CD4-positive, CD25-positive, alpha-beta regulatory T cell (primary cell): ENCODE results near the gene PHTF1. TPM values are rescaled to one million over a fixed set of nuclear protein-coding genes. Genes with fewer than 3 reads are reported as not detected.

Source experiments
- ATAC-seq, 2 donors: fragments of 150-1000 bp; cut with Tn5 transposase; one replicate each; pipeline ENCODE4 v1.10.0; 2021; ENCODE audit warnings: low read depth in 2 of 2, moderate number of reproducible peaks in 2 of 2, moderate library complexity in 1 of 2
- DNase-seq, 3 donors: peaks; one replicate each; pipeline versions ENCODE4 v3.0.0 to v3.0.0-alpha.2; 2012 to 2022; ENCODE audit warnings: mixed read lengths in 1 of 3
- H3K27ac ChIP-seq: one replicate; pipeline ENCODE4 v1.7.0; 2013; ENCODE audit warnings: mild to moderate bottlenecking, low read length; ENCODE audit not compliant: insufficient read depth, poor library complexity, severe bottlenecking
- H3K27me3 ChIP-seq: one replicate; pipeline ENCODE4 v1.7.0; 2013; ENCODE audit warnings: low read length; ENCODE audit not compliant: control insufficient read depth, insufficient read depth
- H3K36me3 ChIP-seq: one replicate; pipeline ENCODE4 v1.7.0; 2013; ENCODE audit warnings: mild to moderate bottlenecking, low read length, moderate library complexity; ENCODE audit not compliant: control insufficient read depth, insufficient read depth
- H3K4me1 ChIP-seq: 2 replicates; pipeline ENCODE4 v1.7.0; 2013; ENCODE audit warnings: mild to moderate bottlenecking, low read length; ENCODE audit not compliant: insufficient read depth, control insufficient read depth, poor library complexity, severe bottlenecking
- H3K4me3 ChIP-seq: one replicate; pipeline ENCODE4 v1.7.0; 2013; ENCODE audit warnings: low read depth, mild to moderate bottlenecking, low read length, moderate library complexity
- H3K9me3 ChIP-seq, 2 experiments: 1 replicate in 1 of 2; 2 replicates in 1 of 2; pipeline ENCODE4 v1.7.0; 2013; ENCODE audit warnings: low read length in 2 of 2, mild to moderate bottlenecking in 1 of 2, moderate library complexity in 1 of 2; ENCODE audit not compliant: control insufficient read depth in 2 of 2
- H3K27ac Mint-ChIP-seq, 3 donors: one replicate each; pipeline ENCODE4 v1.8.0; 2020 to 2022; ENCODE audit warnings: mild to moderate bottlenecking in 3 of 3, mixed read lengths in 3 of 3, moderate library complexity in 2 of 3
- H3K27me3 Mint-ChIP-seq: one replicate; pipeline ENCODE4 v1.8.0; 2022; ENCODE audit warnings: mild to moderate bottlenecking, mixed read lengths
- H3K36me3 Mint-ChIP-seq: one replicate; pipeline ENCODE4 v1.8.0; 2020; ENCODE audit warnings: mixed read lengths
- H3K4me1 Mint-ChIP-seq, 4 donors: one replicate each; pipeline ENCODE4 v1.8.0; 2020 to 2022; ENCODE audit warnings: mixed read lengths in 4 of 4, mild to moderate bottlenecking in 1 of 4
- H3K4me3 Mint-ChIP-seq, 4 donors: one replicate each; pipeline ENCODE4 v1.8.0; 2020 to 2022; ENCODE audit warnings: mild to moderate bottlenecking in 4 of 4, mixed read lengths in 4 of 4, moderate library complexity in 3 of 4
- H3K9me3 Mint-ChIP-seq, 7 donors: one replicate each; pipeline ENCODE4 v1.8.0; 2020 to 2022; ENCODE audit warnings: mixed read lengths in 7 of 7, mild to moderate bottlenecking in 3 of 7, moderate library complexity in 2 of 7
- polyA plus RNA-seq, 4 donors: library from polyadenylated mRNA; unstranded; fragments of 300-500 nt; fragmentation: Illumina TruSeq; gene quantifications; one replicate each; pipeline ENCODE4 v1.2.3, GENCODE V29; 2021
- total RNA-seq: library from RNA; stranded (reverse); gene quantifications from one replicate; pipeline ENCODE4 v1.2.3, GENCODE V29; 2022

Gene PHTF1
- total and polyA plus RNA-seq, 5 donors from 2014 or later, result 11.1 to 22.7 (median 16.7) TPM

GRCh38 chr1:113784104-113784779 lies 25.0 kb upstream of the PHTF1 start:
- H3K27me3 ChIP-seq, result no peaks in the 10 kb centered on the region
- H3K36me3 ChIP-seq, result peaks cover 4% of the 10 kb centered on the region
- H3K4me3 ChIP-seq, result peak overlapping the region; percentile 65
- Mint-ChIP-seq H3K36me3 (peaks cover 9% of the 10 kb centered on the region), H3K27ac (peak overlapping the region in 1 of 3 donors; percentile 91), H3K4me1 (peaks cover 31 to 45% (median 42%) of the 10 kb centered on the region in 4 donors), H3K9me3 (no peaks in the 10 kb centered on the region), H3K4me3 (peak overlapping the region; percentile 51 to 84 (median 66)), H3K27me3 (no peaks in the 10 kb centered on the region)
- H3K27ac ChIP-seq, result peak overlapping the region; percentile 88
- ATAC-seq (peak; percentile 73 to 75), DNase-seq (peak in 2 of 3 donors; percentile 65 to 90)
- H3K4me1 ChIP-seq, result peaks cover 89% of the 10 kb centered on the region
- no peaks in the 10 kb centered on the region for H3K9me3 ChIP-seq

- H3K27me3 ChIP-seq, result no peaks in the 10 kb centered on the region
- H3K36me3 ChIP-seq, result no peaks in the 10 kb centered on the region
- Mint-ChIP-seq H3K9me3 (peaks cover 0 to 3% (median 0%) of the 10 kb centered on the region in 7 donors), H3K27me3 (no peaks in the 10 kb centered on the region), H3K36me3 (peaks cover 10% of the 10 kb centered on the region), H3K27ac (peak overlapping the region in 1 of 3 donors; percentile 91), H3K4me3 (peak overlapping the region; percentile 51 to 84 (median 66)), H3K4me1 (peaks cover 30 to 48% (median 42%) of the 10 kb centered on the region in 4 donors)
- H3K4me3 ChIP-seq, result peak overlapping the region; percentile 65
- H3K27ac ChIP-seq, result peak overlapping the region; percentile 88
- H3K9me3 ChIP-seq, result no peaks in the 10 kb centered on the region
- DNase-seq (peak; percentile 42 to 88 (median 75)), ATAC-seq (peak; percentile 83 to 86)
- peaks cover 91% of the 10 kb centered on the region for H3K4me1 ChIP-seq
Observed at GRCh38 chr1:113783254-113784103, 24.2 kb upstream of the PHTF1 start.

GRCh38 chr1:113782406-113782805 lies 23.1 kb upstream of the PHTF1 start:
- Histone ChIP-seq H3K27ac (peak overlapping the region; percentile 88), H3K27me3 (no peaks in the 10 kb centered on the region), H3K9me3 (no peaks in the 10 kb centered on the region), H3K4me1 (peaks cover 83% of the 10 kb centered on the region), H3K36me3 (peaks cover under 1% of the 10 kb centered on the region), H3K4me3 (peak overlapping the region; percentile 65)
- ATAC-seq (no peak), DNase-seq (no peak)
- Mint-ChIP-seq H3K4me1 (peaks cover 20 to 41% (median 34%) of the 10 kb centered on the region in 4 donors), H3K27me3 (no peaks in the 10 kb centered on the region), H3K27ac (no peak overlapping the region), H3K4me3 (no peak overlapping the region), H3K9me3 (peaks cover 0 to 4% (median 0%) of the 10 kb centered on the region in 7 donors), H3K36me3 (peaks cover 11% of the 10 kb centered on the region)

GRCh38 chr1:113780374-113781146 lies 21.3 kb upstream of the PHTF1 start:
- ATAC-seq (peak in 1 of 2 donors; percentile 8), DNase-seq (peak in 2 of 3 donors; percentile 33 to 77)
- Mint-ChIP-seq H3K4me1 (peaks cover 5 to 32% (median 23%) of the 10 kb centered on the region in 4 donors), H3K27me3 (no peaks in the 10 kb centered on the region), H3K9me3 (peaks cover 0 to 4% (median 0%) of the 10 kb centered on the region in 7 donors), H3K36me3 (peaks cover 15% of the 10 kb centered on the region), H3K27ac (no peak overlapping the region), H3K4me3 (no peak overlapping the region)
- Histone ChIP-seq H3K4me1 (peaks cover 71% of the 10 kb centered on the region), H3K36me3 (peaks cover 17% of the 10 kb centered on the region), H3K27me3 (no peaks in the 10 kb centered on the region), H3K4me3 (peak overlapping the region; percentile 65), H3K9me3 (no peaks in the 10 kb centered on the region), H3K27ac (peak overlapping the region; percentile 88)

GRCh38 chr1:113779542-113779941 lies 20.3 kb upstream of the PHTF1 start:
- peak overlapping the region; percentile 88 for H3K27ac ChIP-seq
- no peaks in the 10 kb centered on the region for H3K9me3 ChIP-seq
- H3K36me3 Mint-ChIP-seq, result peaks cover 19% of the 10 kb centered on the region
- H3K27me3 ChIP-seq, result no peaks in the 10 kb centered on the region
- H3K4me3 Mint-ChIP-seq, result no peak overlapping the region
- ATAC-seq (no peak), DNase-seq (no peak)
- peaks cover 0 to 4% (median 0%) of the 10 kb centered on the region in 7 donors for H3K9me3 Mint-ChIP-seq
- H3K4me3 ChIP-seq, result peak overlapping the region; percentile 65
- peaks cover 61% of the 10 kb centered on the region for H3K4me1 ChIP-seq
- no peaks in the 10 kb centered on the region for H3K27me3 Mint-ChIP-seq
- peaks cover 19% of the 10 kb centered on the region for H3K36me3 ChIP-seq
- H3K4me1 Mint-ChIP-seq, result peaks cover 4 to 28% (median 18%) of the 10 kb centered on the region in 4 donors
- H3K27ac Mint-ChIP-seq, result no peak overlapping the region

- Histone ChIP-seq H3K27ac (no peak overlapping the region), H3K9me3 (no peaks in the 10 kb centered on the region), H3K27me3 (no peaks in the 10 kb centered on the region), H3K36me3 (peaks cover 35% of the 10 kb centered on the region), H3K4me3 (no peak overlapping the region), H3K4me1 (peaks cover 41% of the 10 kb centered on the region)
- Mint-ChIP-seq H3K9me3 (peaks cover 0 to 4% (median 0%) of the 10 kb centered on the region in 7 donors), H3K36me3 (peaks cover 22% of the 10 kb centered on the region), H3K27me3 (no peaks in the 10 kb centered on the region), H3K4me3 (no peak overlapping the region), H3K4me1 (peaks cover 9 to 16% (median 16%) of the 10 kb centered on the region in 4 donors), H3K27ac (peak overlapping the region in 1 of 3 donors; percentile 56)
- ATAC-seq (no peak), DNase-seq (no peak)
Observed at GRCh38 chr1:113777561-113777960, 18.3 kb upstream of the PHTF1 start.

GRCh38 chr1:113770031-113770430 lies 10.7 kb upstream of the PHTF1 start:
- peak overlapping the region in 2 of 3 donors; percentile 14 to 51 for H3K27ac Mint-ChIP-seq
- Histone ChIP-seq H3K36me3 (peaks cover 53% of the 10 kb centered on the region), H3K27me3 (no peaks in the 10 kb centered on the region), H3K4me3 (no peak overlapping the region), H3K27ac (no peak overlapping the region), H3K9me3 (no peaks in the 10 kb centered on the region), H3K4me1 (peaks cover 13% of the 10 kb centered on the region)
- H3K36me3 Mint-ChIP-seq, result peaks cover 33% of the 10 kb centered on the region
- H3K27me3 Mint-ChIP-seq, result no peaks in the 10 kb centered on the region
- peak overlapping the region in 1 of 4 donors; percentile 14 for H3K4me3 Mint-ChIP-seq
- H3K9me3 Mint-ChIP-seq, result no peaks in the 10 kb centered on the region
- H3K4me1 Mint-ChIP-seq, result peaks cover 37 to 42% (median 39%) of the 10 kb centered on the region in 4 donors
- no peak for DNase-seq
- no peak for ATAC-seq
